HG03196 (cell line): ENCODE measurements around the gene SLC25A45.

ENCODE experiments used
- ATAC-seq: cut with Tn5 transposase; IDR thresholded peaks from one replicate; pipeline ENCODE4 v1.9.1; 2021; ENCODE audit not compliant: unreplicated experiment

The SLC25A45 gene

DNA sequence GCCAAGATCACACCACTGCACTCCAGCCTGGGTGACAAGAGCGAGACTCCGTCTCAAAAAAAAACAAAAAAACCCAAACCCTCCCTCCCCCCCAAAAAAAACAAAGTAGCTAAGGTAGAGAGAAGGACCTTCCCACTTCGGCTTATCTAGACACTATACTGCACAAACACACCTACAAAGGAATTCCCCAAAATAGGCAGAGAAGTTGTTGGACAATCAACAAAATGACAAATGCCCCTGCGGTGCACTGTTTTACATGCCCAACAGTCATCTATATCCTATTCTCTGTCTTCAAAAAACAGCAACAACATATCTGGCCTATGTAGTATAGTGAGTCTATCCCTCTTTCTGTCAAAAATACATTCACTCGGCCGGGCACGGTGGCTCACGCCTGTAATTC is 55.4 kb downstream of the SLC25A45 start:
- ATAC-seq: no peak

DNA sequence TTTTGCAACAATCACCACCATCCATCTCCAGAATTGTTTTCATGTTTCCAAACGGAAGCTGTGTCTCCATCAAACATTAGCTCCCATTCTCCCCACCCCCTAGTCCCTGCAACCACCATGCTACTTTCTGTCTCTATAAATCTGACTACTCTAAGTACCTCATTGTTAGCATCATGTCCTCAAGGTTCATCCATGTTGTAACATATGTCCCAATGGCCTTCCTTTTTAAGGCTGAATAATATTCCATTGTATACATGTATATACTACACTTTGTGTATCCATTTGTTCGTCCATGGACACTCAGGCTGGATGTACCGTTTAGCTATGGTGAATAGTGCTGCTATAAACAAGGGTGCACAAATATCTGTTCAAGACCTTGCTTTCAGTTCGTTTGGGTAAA is 57.0 kb downstream of the SLC25A45 start:
- ATAC-seq: no peak
